K562 (cell line): ENCODE results near the gene PPRC1. TPM values are rescaled to one million over a fixed set of nuclear protein-coding genes. Genes with fewer than 3 reads are reported as not detected.

Source experiments
- ATAC-seq: fragments of 200-7000 bp; cut with Tn5 transposase; 3 replicates; pipeline ENCODE4 v1.9.1; 2020; ENCODE audit warnings: moderate library complexity
- BruUV-seq: library from RNA; stranded (reverse); fragments of 400-500 nt; replicated peaks from 2 replicates; lab custom pipeline; 2021; lab: Mats Ljungman, UMichigan
- CTCF ChIA-PET: fragments of 300-600 bp; formaldehyde crosslinking; extraction: SDS; loops from one replicate; lab custom pipeline; 2021; ENCODE audit warnings: low intra/inter-chr PET ratio; lab: Yijun Ruan, JAX
- POLR2A ChIA-PET: fragments of 300-600, 350-650 bp; sonication (Branson Sonifier 250); formaldehyde crosslinking; extraction: SDS; loops from one replicate; lab custom pipeline; 2021; ENCODE audit warnings: antibody characterized with exemption, inconsistent platforms; lab: Yijun Ruan, JAX
- DNase-seq, 4 experiments: peaks; one replicate each; pipeline versions ENCODE4 v3.0.0 to v3.0.0-alpha.2; 2011 to 2018; ENCODE audit warnings: low spot score in 3 of 4, mixed read lengths in 3 of 4; ENCODE audit errors: extremely low read depth in 1 of 4
- FAIRE-seq: peaks from 2 replicates; lab custom pipeline; 2011; peaks lifted over from hg19 to GRCh38; lab: Jason Lieb, UNC
- H2AFZ ChIP-seq: 2 replicates; pipeline ENCODE4 v1.6.0; 2011; ENCODE audit warnings: low read depth, low read length, control low read depth, inconsistent platforms
- H3K27ac ChIP-seq: fragments of 200-600 bp; 3 replicates; pipeline ENCODE4 v1.8.0; 2011; ENCODE audit warnings: low read depth, mild to moderate bottlenecking, control low read depth, inconsistent platforms, low read length, moderate library complexity, mixed read lengths; ENCODE audit errors: extremely low read depth
- H3K27me3 ChIP-seq, 2 experiments: fragments of 300-600 bp in 1 of 2; 2 replicates in 1 of 2; 3 replicates in 1 of 2; pipeline versions ENCODE4 v1.6.0 to v1.8.0; 2011; ENCODE audit warnings: inconsistent platforms in 2 of 2, low read length in 2 of 2, mild to moderate bottlenecking in 1 of 2, mixed read lengths in 1 of 2, moderate library complexity in 1 of 2; ENCODE audit not compliant: control insufficient read depth in 2 of 2, insufficient read depth in 2 of 2
- H3K36me3 ChIP-seq: fragments of 300-600 bp; 3 replicates; pipeline ENCODE4 v1.8.0; 2011; ENCODE audit warnings: mild to moderate bottlenecking, low read length, inconsistent platforms; ENCODE audit not compliant: control insufficient read depth, insufficient read depth
- H3K4me1 ChIP-seq, 2 experiments: fragments of 200-600 bp in 1 of 2; replicated peaks in 1 of 2; 2 replicates in 1 of 2; 3 replicates in 1 of 2; pipeline versions ENCODE4 v1.5.1 to v1.8.0; 2011; ENCODE audit warnings: inconsistent platforms in 2 of 2, low read length in 2 of 2, mild to moderate bottlenecking in 1 of 2, mixed read lengths in 1 of 2, moderate library complexity in 1 of 2; ENCODE audit not compliant: control insufficient read depth in 2 of 2, insufficient read depth in 2 of 2
- H3K4me2 ChIP-seq: 2 replicates; pipeline ENCODE4 v1.6.1; 2011; ENCODE audit warnings: low read length, control low read depth, inconsistent platforms, mixed read lengths; ENCODE audit not compliant: insufficient read depth
- H3K4me3 ChIP-seq: fragments of 200-600 bp; sonication (generic), shearing (Covaris generic); 2 replicates; pipeline ENCODE4 v1.5.1; 2016; ENCODE audit warnings: control low read depth, inconsistent platforms
- H3K79me2 ChIP-seq: fragments of 200-600 bp; 3 replicates; pipeline ENCODE4 v1.8.0; 2011; ENCODE audit warnings: low read length, inconsistent platforms; ENCODE audit not compliant: control insufficient read depth, insufficient read depth
- H3K9ac ChIP-seq, 2 experiments: 2 replicates each; pipeline versions ENCODE4 v1.6.0 to v1.6.1; 2011; ENCODE audit warnings: low read depth in 2 of 2, low read length in 2 of 2, control low read depth in 1 of 2, inconsistent platforms in 1 of 2, mild to moderate bottlenecking in 1 of 2, mixed read lengths in 1 of 2; ENCODE audit not compliant: insufficient read depth in 1 of 2
- H3K9me1 ChIP-seq: one replicate; pipeline ENCODE4 v1.6.0; 2011; ENCODE audit warnings: inconsistent platforms, mild to moderate bottlenecking, low read length, moderate library complexity; ENCODE audit not compliant: control insufficient read depth, insufficient read depth
- H3K9me3 ChIP-seq: replicated peaks from 2 replicates; pipeline ENCODE4 v1.5.1; 2011; ENCODE audit warnings: low read depth, low read length, inconsistent platforms; ENCODE audit not compliant: control insufficient read depth, insufficient read depth
- H4K20me1 ChIP-seq: replicated peaks from 2 replicates; pipeline ENCODE4 v1.6.1; 2011; ENCODE audit warnings: low read length, inconsistent platforms, mixed read lengths; ENCODE audit not compliant: control insufficient read depth, insufficient read depth
- BRD4 ChIP-seq: fragments of 200-600 bp; sonication (generic); IDR thresholded peaks from 2 replicates; pipeline ENCODE4 v1.6.1; 2017; ENCODE audit warnings: inconsistent platforms
- CSDE1 ChIP-seq, 2 experiments: fragments of 450-650 bp; IDR thresholded peaks; 2 replicates each; pipeline ENCODE4 v1.6.1; 2016; ENCODE audit warnings: mild to moderate bottlenecking in 1 of 2
- HMG20A ChIP-seq: fragments of 450-650 bp; formaldehyde crosslinking; conservative IDR thresholded peaks from 2 replicates; pipeline ENCODE4 v1.4.0; 2020; ENCODE audit warnings: mild to moderate bottlenecking, mixed read lengths
- KDM5B ChIP-seq: fragments of 200-600 bp; sonication (generic); IDR thresholded peaks from 2 replicates; pipeline ENCODE4 v1.6.1; 2012; ENCODE audit warnings: low read depth, mild to moderate bottlenecking, moderate library complexity, low read length, control low read depth, inconsistent platforms; ENCODE audit not compliant: insufficient replicate concordance
- PURB ChIP-seq: sonication (generic); formaldehyde crosslinking; IDR thresholded peaks from 2 replicates; pipeline ENCODE4 v1.9.0; 2021; ENCODE audit warnings: low read depth, mild to moderate bottlenecking, missing genetic modification reagents
- SMAD2 ChIP-seq: fragments of 150-350 bp; IDR thresholded peaks from 2 replicates; pipeline ENCODE4 v1.6.1; 2014; ENCODE audit warnings: low read depth, mild to moderate bottlenecking, low read length
- ZNF133 ChIP-seq: fragments of 250-450 bp; sonication (Bioruptor Pico); IDR thresholded peaks from 2 replicates; pipeline ENCODE4 v1.4.0; 2020; ENCODE audit warnings: mild to moderate bottlenecking
- WGBS: fragments of 100-300 bp; shearing (Covaris generic); methylation state at CpG from one replicate; pipeline ENCODE4 v1.1.6; 2016; ENCODE audit warnings: low coverage, mixed read lengths; ENCODE audit not compliant: insufficient coverage; ENCODE audit errors: missing lambda C conversion rate; 5-methylcytosine and 5-hydroxymethylcytosine counted together
- in situ Hi-C: fragments of 300-500 bp; cut with MboI; formaldehyde crosslinking; loops from 4 replicates; pipeline ENCODE4 v1.15.0; 2018; ENCODE audit warnings: inconsistent platforms, mixed read lengths
- intact Hi-C: fragments of 100-400 bp; cut with micrococcal nuclease; formaldehyde crosslinking; loops from 2 replicates; pipeline ENCODE4 v1.14.2; 2022
- polyA plus RNA-seq, 8 experiments: library from polyadenylated mRNA; depleted of rRNA in 4 of 8; stranded (reverse) in 5 of 8; unstranded in 3 of 8; fragments of >200 nt; fragmentation: Nextera tagmentation in 2 of 8; fragmentation: Illumina TruSeq in 1 of 8; extraction: Ambion mirVana in 2 of 8; extraction: Trizol in 1 of 8; gene quantifications; 2 replicates each; pipeline versions ENCODE4 v1.2.1 to v1.2.3, GENCODE V29; 2011 to 2014; ENCODE audit warnings: inconsistent platforms in 1 of 8, missing spikeins in 1 of 8
- total RNA-seq, 7 experiments: library from RNA; depleted of rRNA in 6 of 7; stranded (reverse); fragments of >200 nt in 6 of 7; fragmentation: Illumina TruSeq in 2 of 7; extraction: Trizol in 2 of 7; gene quantifications; 2 replicates each; pipeline versions ENCODE4 v1.2.1 to v1.2.3, GENCODE V29; 2011 to 2021; ENCODE audit warnings: low replicate concordance in 1 of 7
- TF ChIP-seq, protein P1 (sequence below): fragments of 450-650 bp; IDR thresholded peaks from 2 replicates; pipeline ENCODE4 v1.6.1; 2016; ENCODE audit warnings: mild to moderate bottlenecking
- TF ChIP-seq, protein P2 (sequence below): fragments of 450-650 bp; conservative IDR thresholded peaks from 2 replicates; pipeline ENCODE4 v1.6.1; 2016; ENCODE audit warnings: missing genetic modification characterization, low read depth, mild to moderate bottlenecking, control low read depth, missing compliant biosample characterization

The PPRC1 gene
- total and polyA plus RNA-seq, 9 of the 15 experiments (the other 6 are each of a cell fraction or from before 2014, with no cell fraction given): 8.5 to 47.1 (median 16.2) TPM

DNA sequence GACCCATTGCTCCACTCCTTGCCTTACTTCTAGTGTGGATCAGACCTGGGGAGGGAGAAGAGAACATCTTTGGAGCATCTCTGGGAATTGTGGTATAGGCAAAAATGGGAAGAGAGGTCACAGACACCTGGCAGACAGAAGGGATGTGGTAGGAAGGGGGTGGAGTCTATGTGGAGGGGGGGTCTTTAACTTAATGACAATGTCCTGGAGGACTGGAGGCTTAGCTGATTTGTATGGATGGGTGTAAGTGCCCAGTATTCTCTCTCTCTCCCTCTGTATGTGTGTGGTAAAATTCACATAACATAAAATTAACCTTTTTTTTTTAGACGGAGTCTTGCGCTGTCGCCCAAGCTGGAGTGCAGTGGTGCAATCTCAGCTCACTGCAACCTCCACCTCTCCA is 9.6 kb upstream of the PPRC1 start:
- DNase-seq (no peak), ATAC-seq (no peak), FAIRE-seq (no peak)
- Histone ChIP-seq H3K9ac (no peak overlapping the region), H2AFZ (no peak overlapping the region), H3K4me3 (no peak overlapping the region), H3K4me2 (no peak overlapping the region), H3K9me3 (no peaks in the 10 kb centered on the region), H3K4me1 (peaks cover 14 to 28% of the 10 kb centered on the region in 2 experiments; a peak in 4 of 5 replicates), H3K27me3 (no peaks in the 10 kb centered on the region), H4K20me1 (no peaks in the 10 kb centered on the region), H3K79me2 (peaks cover 31% of the 10 kb centered on the region), H3K36me3 (0 out of 3 replicates have a peak, but pooled peaks cover 2% of the 10 kb centered on the region), H3K27ac (no peak overlapping the region), H3K9me1 (no peaks in the 10 kb centered on the region)
- BruUV-seq: no TSS peak
- 100% methylated on average over 2 of the region's 3 CpGs for WGBS
- intact Hi-C loops (no loop called here), in situ Hi-C loops (no loop called here)
- ChIA-PET POLR2A (interaction anchor here (2.7 kb wide), 1 partner anchor 9 kb away, joined by 16 read pairs; the partner anchor contains the start of gene PPRC1), CTCF (no interaction called here)
- no peak for TF ChIP-seq SMAD2
- TF ChIP-seq, protein P1, sequence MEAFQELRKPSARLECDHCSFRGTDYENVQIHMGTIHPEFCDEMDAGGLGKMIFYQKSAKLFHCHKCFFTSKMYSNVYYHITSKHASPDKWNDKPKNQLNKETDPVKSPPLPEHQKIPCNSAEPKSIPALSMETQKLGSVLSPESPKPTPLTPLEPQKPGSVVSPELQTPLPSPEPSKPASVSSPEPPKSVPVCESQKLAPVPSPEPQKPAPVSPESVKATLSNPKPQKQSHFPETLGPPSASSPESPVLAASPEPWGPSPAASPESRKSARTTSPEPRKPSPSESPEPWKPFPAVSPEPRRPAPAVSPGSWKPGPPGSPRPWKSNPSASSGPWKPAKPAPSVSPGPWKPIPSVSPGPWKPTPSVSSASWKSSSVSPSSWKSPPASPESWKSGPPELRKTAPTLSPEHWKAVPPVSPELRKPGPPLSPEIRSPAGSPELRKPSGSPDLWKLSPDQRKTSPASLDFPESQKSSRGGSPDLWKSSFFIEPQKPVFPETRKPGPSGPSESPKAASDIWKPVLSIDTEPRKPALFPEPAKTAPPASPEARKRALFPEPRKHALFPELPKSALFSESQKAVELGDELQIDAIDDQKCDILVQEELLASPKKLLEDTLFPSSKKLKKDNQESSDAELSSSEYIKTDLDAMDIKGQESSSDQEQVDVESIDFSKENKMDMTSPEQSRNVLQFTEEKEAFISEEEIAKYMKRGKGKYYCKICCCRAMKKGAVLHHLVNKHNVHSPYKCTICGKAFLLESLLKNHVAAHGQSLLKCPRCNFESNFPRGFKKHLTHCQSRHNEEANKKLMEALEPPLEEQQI: no peak
- TF ChIP-seq CSDE1 (IDR thresholded peaks at IDR 0.05): no peak
- no peak for TF ChIP-seq KDM5B
- TF ChIP-seq HMG20A (CRISPR knock-in tag): no peak
- TF ChIP-seq, protein P2, sequence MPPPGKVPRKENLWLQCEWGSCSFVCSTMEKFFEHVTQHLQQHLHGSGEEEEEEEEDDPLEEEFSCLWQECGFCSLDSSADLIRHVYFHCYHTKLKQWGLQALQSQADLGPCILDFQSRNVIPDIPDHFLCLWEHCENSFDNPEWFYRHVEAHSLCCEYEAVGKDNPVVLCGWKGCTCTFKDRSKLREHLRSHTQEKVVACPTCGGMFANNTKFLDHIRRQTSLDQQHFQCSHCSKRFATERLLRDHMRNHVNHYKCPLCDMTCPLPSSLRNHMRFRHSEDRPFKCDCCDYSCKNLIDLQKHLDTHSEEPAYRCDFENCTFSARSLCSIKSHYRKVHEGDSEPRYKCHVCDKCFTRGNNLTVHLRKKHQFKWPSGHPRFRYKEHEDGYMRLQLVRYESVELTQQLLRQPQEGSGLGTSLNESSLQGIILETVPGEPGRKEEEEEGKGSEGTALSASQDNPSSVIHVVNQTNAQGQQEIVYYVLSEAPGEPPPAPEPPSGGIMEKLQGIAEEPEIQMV (tag): no peak
- TF ChIP-seq ZNF133 (CRISPR knock-in tag): no peak
- no peak for TF ChIP-seq PURB (CRISPR knock-in tag)
- TF ChIP-seq BRD4: no peak
